Measurements from ENCODE around the gene OVCH1.
"Not testable (repeated sequence)": the region's sequence is repeated elsewhere in the genome, so short reads cannot be mapped to it uniquely, and the experiment has no call there.

The OVCH1 gene

DNA sequence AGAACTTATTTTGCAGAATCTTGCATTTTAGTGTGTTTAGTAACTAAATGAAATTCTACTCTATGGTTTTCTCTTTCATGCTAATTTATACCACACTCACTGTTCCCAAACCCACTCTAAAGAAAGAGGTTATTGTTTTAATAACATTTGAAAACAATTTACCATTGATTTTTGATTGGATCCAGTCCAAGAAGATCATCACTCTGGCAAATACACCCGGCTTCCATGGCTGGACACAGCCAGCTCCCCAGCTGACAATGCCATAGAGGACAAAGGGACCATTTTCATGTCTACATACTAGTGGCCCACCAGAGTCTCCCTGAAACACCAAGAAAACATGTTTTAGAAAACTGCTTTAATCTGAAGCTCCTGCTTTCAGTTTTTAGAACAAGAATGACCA lies 42.4 kb downstream of the OVCH1 start:
- TF ChIP-seq, protein P1, sequence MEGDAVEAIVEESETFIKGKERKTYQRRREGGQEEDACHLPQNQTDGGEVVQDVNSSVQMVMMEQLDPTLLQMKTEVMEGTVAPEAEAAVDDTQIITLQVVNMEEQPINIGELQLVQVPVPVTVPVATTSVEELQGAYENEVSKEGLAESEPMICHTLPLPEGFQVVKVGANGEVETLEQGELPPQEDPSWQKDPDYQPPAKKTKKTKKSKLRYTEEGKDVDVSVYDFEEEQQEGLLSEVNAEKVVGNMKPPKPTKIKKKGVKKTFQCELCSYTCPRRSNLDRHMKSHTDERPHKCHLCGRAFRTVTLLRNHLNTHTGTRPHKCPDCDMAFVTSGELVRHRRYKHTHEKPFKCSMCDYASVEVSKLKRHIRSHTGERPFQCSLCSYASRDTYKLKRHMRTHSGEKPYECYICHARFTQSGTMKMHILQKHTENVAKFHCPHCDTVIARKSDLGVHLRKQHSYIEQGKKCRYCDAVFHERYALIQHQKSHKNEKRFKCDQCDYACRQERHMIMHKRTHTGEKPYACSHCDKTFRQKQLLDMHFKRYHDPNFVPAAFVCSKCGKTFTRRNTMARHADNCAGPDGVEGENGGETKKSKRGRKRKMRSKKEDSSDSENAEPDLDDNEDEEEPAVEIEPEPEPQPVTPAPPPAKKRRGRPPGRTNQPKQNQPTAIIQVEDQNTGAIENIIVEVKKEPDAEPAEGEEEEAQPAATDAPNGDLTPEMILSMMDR (IDR thresholded peaks at IDR 0.05; ENCODE audit: insufficient read depth, missing control alignments), result no peak
- no peak for FAIRE-seq

DNA sequence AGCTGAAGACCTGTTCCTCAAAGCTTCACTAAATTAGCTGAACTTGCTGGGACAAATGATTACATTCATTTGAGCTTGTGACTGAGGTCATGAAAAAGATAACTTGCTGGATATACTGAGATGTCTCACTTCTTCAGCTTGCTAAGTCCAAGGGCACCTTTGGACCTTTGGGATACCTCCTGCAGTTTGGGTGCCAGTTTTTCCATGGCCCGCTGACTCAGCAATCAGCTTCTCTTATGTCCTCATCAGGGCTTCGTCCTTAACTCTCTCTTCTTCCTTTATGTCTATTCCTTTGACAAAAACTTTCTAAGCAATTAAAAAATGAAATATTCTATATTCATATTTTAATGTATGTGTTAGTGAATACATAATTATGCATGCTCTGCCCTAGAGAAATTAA lies 45.6 kb downstream of the OVCH1 start:
- DNase-seq (ENCODE audit: insufficient read length, low spot score) (no peak), FAIRE-seq (no peak)
- TF ChIP-seq, protein P1 (IDR thresholded peaks at IDR 0.05; ENCODE audit: insufficient read depth, missing control alignments), result no peak

More for the DNA sequence above, 42.4 kb downstream of the OVCH1 start:
- DNase-seq (ENCODE audit: insufficient read length, low spot score), result no peak

DNA sequence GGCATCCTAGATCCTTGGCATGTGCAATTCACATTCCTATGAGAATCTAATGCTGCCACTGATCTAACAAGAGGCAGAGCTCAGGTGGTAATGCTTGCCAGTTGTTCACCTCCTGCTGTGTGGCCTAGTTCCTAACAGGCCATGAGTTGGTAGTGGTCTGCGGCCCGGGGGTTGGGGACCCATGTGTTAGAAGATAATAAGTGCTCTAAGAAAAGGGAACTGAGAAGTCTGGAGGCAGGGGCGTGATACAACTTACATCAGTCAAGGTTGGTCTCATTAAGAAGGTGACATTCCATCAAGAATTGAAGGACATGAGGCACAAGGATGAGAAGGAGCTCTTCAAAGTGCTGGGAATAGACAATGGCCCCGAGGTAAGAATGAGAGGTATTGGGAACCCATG lies 49.3 kb downstream of the OVCH1 start:
- FAIRE-seq (no peak), DNase-seq (ENCODE audit: insufficient read length, low spot score) (no peak)
- TF ChIP-seq, protein P1 (IDR thresholded peaks at IDR 0.05; ENCODE audit: insufficient read depth, missing control alignments), result no peak

DNA sequence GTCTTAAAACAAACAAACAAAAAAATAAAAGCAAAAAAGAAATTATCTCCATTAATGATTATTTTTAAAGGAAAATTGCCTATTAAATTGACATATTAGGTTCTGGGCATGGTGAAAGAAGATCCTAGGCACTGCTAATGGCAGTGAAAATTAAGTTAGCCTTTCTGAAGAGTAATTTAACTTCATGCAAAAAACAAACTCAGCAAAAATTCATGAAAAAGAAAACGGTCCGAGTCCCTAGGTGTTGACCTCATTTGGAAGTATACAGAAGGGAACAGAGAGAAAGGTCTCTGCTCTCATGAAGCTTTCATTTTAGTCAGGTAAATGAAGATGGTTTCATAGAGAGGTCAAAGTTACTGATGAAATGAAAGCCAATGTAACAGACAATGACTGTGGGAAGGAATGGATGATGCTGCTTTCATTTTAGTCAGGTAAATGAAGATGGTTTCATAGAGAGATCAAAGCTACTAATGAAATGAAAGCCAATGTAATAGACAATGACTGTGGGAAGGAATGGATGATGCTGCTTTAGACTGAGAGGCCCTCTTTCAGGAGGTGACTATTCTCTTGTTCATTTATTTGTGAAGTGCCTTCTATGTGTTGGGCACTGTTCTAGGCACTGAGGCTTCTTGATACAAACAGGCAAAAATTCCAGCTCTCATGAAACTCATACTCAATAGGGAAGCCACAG lies 50.1 kb downstream of the OVCH1 start:
- TF ChIP-seq, protein P1 (IDR thresholded peaks at IDR 0.05; ENCODE audit: insufficient read depth, missing control alignments), result no peak
- FAIRE-seq (no peak), DNase-seq (ENCODE audit: insufficient read length, low spot score) (no peak)

DNA sequence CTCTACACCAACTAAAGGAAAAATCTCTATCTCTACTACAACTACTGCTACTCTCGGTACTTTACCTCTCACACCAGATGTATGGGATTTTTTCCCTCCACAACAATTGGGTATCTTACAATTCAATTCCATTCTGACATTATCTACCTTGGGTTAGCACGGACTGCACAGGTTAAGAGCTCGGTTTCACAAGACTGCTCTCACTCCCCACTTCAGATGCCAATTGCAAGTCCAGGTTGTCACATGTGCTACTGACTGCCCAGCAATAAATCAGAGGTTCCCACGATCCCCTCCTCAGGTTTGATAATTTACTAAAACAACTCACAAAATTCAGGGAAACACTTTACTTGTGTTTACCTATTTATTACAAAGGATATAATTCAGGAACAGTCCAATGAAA lies 58.0 kb downstream of the OVCH1 start:
- TF ChIP-seq, protein P1 (IDR thresholded peaks at IDR 0.05; ENCODE audit: insufficient read depth, missing control alignments), result no peak
- DNase-seq (ENCODE audit: insufficient read length, low spot score) (no peak), FAIRE-seq (no peak)

DNA sequence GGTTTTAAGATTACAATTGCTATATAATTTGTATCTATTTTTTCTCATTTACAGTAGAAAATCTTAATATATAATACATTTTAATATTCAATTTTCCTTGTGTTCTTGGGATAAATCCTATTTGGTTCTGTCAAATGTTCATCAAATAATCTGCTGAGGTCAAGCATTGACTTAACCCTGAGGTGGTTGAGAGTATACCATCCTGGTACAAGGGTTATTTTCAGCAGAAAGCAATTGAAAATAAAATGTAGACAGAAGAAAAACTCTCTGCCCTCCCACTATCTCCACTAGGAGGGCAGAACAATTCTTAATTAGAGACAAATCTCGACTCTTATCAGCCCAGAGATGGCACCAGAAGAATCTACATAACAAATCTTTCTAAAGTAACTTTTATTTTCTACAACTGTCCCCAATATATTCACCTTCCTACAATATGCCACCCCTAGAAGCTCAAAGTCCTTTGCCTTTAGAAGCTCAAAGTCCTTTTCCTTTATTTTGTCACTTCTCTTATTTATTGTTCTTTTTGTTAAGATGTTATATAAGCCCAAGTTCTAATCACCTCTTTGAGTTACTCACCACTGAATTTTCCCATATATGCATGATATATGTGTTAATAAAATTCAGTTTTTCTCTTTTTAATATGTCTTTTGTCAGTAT lies 58.6 kb downstream of the OVCH1 start:
- TF ChIP-seq, protein P1 (IDR thresholded peaks at IDR 0.05; ENCODE audit: insufficient read depth, missing control alignments), result no peak
- DNase-seq (ENCODE audit: insufficient read length, low spot score) (no peak), FAIRE-seq (no peak)

DNA sequence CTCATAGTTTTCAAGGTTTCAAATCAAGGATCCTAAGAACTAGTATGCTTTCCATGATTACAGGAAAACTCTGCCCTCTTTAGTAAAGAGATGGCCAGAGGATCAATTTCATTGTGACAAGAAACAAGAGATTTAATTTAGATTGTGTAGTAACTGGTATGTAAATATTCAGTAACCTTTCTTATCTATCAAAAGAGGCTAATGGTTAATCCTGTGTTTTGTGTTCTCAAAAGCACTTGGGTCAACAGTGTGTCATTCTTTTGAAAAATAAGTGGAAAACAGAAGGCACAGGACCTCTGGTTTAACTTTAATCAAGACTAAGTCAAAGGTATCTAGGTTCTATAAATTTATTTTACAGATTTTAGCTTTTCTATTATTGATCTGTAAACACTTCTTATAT lies 59.9 kb downstream of the OVCH1 start:
- TF ChIP-seq, protein P1 (IDR thresholded peaks at IDR 0.05; ENCODE audit: insufficient read depth, missing control alignments), result no peak
- DNase-seq (ENCODE audit: insufficient read length, low spot score) (no peak), FAIRE-seq (no peak)

DNA sequence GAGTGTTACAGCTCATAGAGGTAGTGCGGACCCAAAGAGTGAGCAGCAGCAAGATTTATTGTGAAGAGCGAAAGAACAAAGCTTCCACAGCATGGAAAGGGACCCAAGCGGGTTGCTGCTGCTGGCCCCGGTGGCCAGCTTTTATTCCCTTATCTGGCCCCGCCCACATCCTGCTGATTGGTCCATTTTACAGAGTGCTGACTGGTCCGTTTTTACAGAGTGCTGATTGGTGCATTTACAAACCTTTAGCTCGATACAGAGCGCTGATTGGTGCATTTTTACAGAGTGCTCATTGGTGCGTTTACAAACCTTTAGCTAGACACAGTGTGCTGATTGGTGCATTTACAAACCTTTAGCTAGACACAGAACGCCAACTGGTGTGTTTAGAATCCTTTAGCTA lies 60.7 kb downstream of the OVCH1 start:
- DNase-seq (ENCODE audit: insufficient read length, low spot score); FAIRE-seq: not testable (repeated sequence)

Data from D721Med (cell line).